ENCODE measurements around the gene KAT6B.

KAT6B gene

DNA sequence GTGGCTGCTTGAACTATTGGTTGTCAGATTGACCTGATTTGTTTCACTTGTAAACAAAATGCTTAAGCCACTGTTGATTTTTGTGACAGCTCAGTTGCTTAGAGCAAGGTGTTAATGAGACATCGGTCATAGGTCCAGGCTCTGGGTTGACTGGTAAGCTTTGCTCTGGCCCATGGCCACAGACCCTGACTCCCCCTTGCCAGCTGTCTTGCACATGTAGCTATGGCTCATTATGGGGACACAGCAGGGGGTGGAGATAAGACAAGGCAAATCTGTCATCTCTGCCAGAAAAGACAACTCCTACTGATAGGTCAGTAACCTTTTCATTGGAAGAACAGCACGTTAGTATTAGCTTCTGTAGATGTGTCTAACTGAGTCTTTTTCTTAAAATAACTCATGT, 95.3 kb downstream of the KAT6B start:
- no peak for DNase-seq (ENCODE audit: low read depth)

DNA sequence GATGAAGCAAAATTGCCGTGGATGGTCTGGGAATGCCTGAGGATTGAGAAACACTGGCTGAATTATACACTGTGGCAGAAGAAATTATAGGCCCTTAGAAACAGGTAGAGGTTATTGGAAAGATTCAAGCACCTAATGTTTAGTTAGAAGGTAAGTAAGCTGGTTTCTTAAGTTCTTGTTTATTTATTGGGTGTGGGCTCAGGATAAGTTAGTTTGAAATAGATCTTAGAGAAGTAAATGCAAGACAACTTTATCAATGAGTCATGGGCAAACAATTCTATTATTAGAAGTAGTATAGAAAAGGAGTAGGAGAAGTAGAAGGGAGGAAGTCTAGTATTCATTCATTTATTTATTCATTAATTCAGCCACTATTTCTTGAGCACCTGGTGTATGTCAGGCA, 96.5 kb downstream of the KAT6B start:
- DNase-seq (ENCODE audit: low read depth): no peak

DNA sequence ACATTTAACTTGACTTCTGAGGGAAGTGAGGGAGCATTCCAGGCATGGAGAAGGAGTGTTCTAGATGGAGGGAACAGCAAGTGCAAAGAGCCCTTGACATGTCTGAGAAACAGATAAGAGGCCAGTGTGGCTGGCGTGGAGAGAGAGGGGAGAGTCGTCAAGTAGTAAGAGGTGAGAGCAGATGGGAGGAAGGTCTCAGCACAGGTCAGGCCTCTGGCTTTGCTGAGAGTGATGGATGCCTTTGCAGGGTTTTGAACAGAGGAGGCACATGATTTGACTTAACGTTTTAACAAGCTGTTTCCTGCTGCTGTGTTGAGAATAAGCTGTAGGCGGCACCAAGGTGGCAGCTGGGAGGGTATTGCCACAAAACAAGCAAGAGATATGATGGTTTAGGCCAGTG, 97.2 kb downstream of the KAT6B start:
- DNase-seq (ENCODE audit: low read depth): no peak

DNA sequence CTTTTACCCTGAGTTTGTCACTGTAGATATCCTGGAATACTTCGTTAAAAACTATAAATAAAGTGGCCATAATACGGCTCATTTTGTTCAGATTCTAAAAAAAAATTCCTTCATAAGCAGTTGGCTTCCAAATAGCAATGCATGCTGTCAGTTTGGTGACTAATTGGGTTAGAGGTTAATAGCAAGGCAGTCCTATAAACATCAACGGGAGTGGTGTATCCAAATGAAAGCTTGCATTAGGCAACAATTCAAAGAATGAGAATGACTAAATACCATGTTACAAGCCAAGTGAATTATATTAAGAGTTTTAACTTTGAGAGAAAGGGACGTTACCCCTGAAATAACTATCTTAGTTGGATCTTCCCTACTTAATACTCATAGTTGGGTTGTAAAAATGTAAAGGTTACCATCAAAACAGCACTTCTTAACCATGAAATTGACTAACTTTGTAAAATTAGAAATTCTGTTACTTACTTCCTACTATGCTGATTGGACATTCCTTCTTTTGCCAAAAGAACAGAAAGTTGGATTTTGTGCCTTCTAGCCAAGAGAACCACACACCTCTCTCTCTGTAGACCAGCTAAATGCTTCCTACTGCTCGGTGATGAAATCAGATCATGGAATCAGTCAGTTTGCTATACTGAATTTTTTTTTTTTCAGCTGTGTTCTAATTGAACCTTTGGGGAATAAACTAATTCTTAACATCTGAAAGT, 98.0 kb downstream of the KAT6B start:
- peak; percentile 88 for DNase-seq (ENCODE audit: low read depth)

GRCh38 chr10:74925291-74925690, 98.9 kb downstream of the KAT6B start:
- DNase-seq (ENCODE audit: low read depth): no peak

GRCh38 chr10:74925708-74926107, 99.3 kb downstream of the KAT6B start:
- DNase-seq (ENCODE audit: low read depth): no peak

GRCh38 chr10:74926791-74927585, 100.6 kb downstream of the KAT6B start:
- DNase-seq (ENCODE audit: low read depth): no peak

- no peak for DNase-seq (ENCODE audit: low read depth)
These were observed 101.3 kb downstream of the KAT6B start for GRCh38 chr10:74927701-74928100.

DNA sequence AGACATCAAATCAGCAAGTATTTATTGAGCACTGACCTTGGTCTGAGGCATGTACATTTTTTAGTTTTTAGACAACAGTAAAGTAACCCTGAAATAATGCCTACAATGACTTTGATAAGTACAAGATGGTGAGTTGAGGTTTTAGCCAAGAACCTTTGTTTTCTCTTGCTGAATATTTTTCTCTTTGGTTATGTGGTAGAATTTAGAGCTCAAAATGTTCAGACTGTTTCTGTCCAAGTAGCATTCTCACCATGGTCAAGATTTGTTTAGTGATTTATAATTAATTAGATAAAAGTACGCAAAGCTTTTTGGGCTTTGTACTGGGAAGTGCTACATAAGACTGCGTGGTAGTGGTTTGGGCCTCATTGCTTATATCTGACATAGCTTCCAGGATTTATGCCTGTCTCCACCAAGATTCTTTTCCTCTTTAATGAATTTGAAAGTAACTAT, 102.4 kb downstream of the KAT6B start:
- DNase-seq (ENCODE audit: low read depth): no peak

GRCh38 chr10:74929197-74929596, 102.8 kb downstream of the KAT6B start:
- DNase-seq (ENCODE audit: low read depth): no peak

DNA sequence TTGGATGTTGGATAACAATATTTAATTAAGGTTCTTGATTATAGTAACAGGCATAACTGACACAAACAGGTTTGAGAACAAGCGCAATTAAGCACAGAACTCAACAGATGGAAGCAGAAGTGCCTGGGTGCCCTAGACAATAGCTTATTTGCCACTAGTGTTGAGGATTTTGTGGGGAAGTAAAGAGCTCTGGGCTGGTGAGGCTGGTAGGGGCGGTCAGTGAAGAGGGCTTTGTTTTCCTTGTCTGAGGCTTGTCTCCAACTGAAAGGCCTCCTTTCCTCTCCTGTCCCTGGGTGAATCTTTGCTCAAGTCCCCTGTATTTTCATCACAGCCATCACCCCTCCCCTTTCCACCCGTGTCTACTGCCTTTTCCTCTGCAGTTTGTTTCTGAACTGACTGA, 104.6 kb downstream of the KAT6B start:
- no peak for DNase-seq (ENCODE audit: low read depth)

GRCh38 chr10:74932648-74933047, 106.2 kb downstream of the KAT6B start:
- no peak for DNase-seq (ENCODE audit: low read depth)

GRCh38 chr10:74934100-74934812, 107.9 kb downstream of the KAT6B start:
- no peak for DNase-seq (ENCODE audit: low read depth)

- no peak for DNase-seq (ENCODE audit: low read depth)
These were observed 110.3 kb downstream of the KAT6B start for GRCh38 chr10:74936577-74937265.

DNA sequence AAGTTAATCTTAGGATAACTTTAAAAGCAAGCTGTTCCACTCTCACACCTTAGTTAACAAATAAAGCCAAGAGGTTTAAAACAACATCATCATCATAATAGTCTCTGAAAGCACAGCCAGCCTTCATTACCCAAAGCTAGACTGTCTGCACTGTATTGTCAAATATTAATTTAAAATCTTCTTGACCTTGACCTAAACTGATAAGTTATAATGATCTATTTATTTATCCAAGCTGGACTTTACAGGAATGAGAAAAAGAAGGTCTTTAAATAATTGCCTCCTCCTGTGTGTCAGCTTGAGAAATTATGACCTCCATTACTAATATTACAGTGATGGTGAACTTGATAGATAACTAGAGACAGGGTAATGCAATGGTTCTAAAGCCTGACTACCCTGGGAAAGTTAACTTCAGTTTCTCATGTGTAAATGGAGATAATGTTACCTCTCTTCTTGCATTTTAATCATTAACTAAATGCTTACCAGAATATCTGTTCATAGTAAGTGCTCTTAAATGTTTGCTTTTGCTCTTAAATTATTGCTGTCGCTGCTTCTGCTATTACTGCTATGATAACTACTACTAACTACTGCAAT, 111.0 kb downstream of the KAT6B start:
- no peak for DNase-seq (ENCODE audit: low read depth)

GRCh38 chr10:74944205-74944604, 117.8 kb downstream of the KAT6B start:
- DNase-seq (ENCODE audit: low read depth): no peak

DNA sequence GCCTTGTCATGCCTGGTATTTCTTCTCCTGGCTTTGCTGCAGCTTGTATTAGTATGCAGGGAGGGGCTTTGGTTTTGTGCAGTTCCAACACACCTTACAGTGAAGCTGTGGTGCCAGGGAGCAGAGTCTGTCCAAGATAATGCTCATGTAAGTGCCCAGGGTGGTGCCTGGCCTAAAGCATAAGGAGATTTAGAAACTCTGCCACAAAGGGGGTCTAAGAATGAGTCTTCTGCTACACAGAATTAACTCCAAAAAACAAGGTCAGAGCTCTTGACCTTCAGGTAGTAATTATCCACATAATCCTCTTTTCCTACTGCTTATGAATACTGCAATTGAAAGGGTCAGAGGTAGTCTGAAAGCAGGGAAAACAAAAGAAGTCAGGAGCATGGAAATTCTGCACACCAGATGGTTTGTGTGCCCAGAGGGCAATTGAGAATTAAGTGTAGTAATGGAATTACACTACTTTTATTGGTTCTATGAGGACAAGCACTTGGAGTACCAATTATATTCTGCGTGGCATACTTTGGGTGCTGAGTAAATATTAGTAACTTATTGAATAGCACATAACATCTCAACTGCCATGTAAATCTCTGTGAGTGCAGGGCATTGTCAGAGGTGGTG, 121.5 kb downstream of the KAT6B start:
- no peak for DNase-seq (ENCODE audit: low read depth)

GRCh38 chr10:74949034-74949832, 122.8 kb downstream of the KAT6B start:
- DNase-seq (ENCODE audit: low read depth): no peak

- no peak for DNase-seq (ENCODE audit: low read depth)
These were observed 123.7 kb downstream of the KAT6B start for GRCh38 chr10:74949843-74950765.

Data from non-pigmented ciliary epithelial cell (primary cell).